Right renal cortex interstitium (tissue), 3 donors: ENCODE measurements around the gene CHRNA7. TPM values are rescaled to one million over a fixed set of nuclear protein-coding genes. Genes with fewer than 3 reads are reported as not detected.
"Not testable (repeated sequence)": the region's sequence is repeated elsewhere in the genome, so short reads cannot be mapped to it uniquely, and the experiment has no call there.

Experiments
- DNase-seq, 3 donors: peaks; one replicate each; pipeline ENCODE4 v3.0.0-alpha.2; 2013; ENCODE audit warnings: low read depth in 3 of 3, low spot score in 2 of 3
- polyA plus RNA-seq, 3 donors: library from polyadenylated mRNA; unstranded; fragments of 120-200 nt; gene quantifications; one replicate each; pipeline ENCODE4 v1.2.1, GENCODE V29; 2013; ENCODE audit not compliant: insufficient read length in 3 of 3

Gene CHRNA7
- polyA plus RNA-seq, 3 donors = 10.3 to 13.1 (median 11.7) TPM

- no peak for DNase-seq
These were observed 89.0 kb downstream of the CHRNA7 start for GRCh38 chr15:32119286-32119685.

- no peak for DNase-seq
These were observed 89.5 kb downstream of the CHRNA7 start for GRCh38 chr15:32119694-32120330.

GRCh38 chr15:32120577-32121383 is 90.5 kb downstream of the CHRNA7 start:
- no peak for DNase-seq

GRCh38 chr15:32121384-32121695 is 91.0 kb downstream of the CHRNA7 start:
- no peak for DNase-seq

GRCh38 chr15:32122013-32122412 is 91.7 kb downstream of the CHRNA7 start:
- DNase-seq = no peak

GRCh38 chr15:32123473-32123872 is 93.2 kb downstream of the CHRNA7 start:
- DNase-seq = no peak

- no peak for DNase-seq
These were observed 94.4 kb downstream of the CHRNA7 start for GRCh38 chr15:32124726-32125125.

- no peak for DNase-seq
These were observed 95.3 kb downstream of the CHRNA7 start for GRCh38 chr15:32125595-32125994.

- DNase-seq = no peak
These were observed 99.5 kb downstream of the CHRNA7 start for GRCh38 chr15:32129815-32130214.

GRCh38 chr15:32130823-32131222 is 100.5 kb downstream of the CHRNA7 start:
- DNase-seq = no peak

- no peak for DNase-seq
These were observed 101.5 kb downstream of the CHRNA7 start for GRCh38 chr15:32131803-32132202.

- no peak for DNase-seq
These were observed 102.5 kb downstream of the CHRNA7 start for GRCh38 chr15:32132859-32133258.

GRCh38 chr15:32134842-32135241 is 104.5 kb downstream of the CHRNA7 start:
- no peak for DNase-seq

GRCh38 chr15:32135335-32135734 is 105.0 kb downstream of the CHRNA7 start:
- no peak for DNase-seq

GRCh38 chr15:32145512-32145911 is 115.2 kb downstream of the CHRNA7 start:
- DNase-seq = not testable (repeated sequence)

- DNase-seq = no peak
These were observed 118.7 kb downstream of the CHRNA7 start for GRCh38 chr15:32148833-32149555.

GRCh38 chr15:32152574-32152973 is 122.3 kb downstream of the CHRNA7 start:
- no peak for DNase-seq

- not testable (repeated sequence) for DNase-seq
These were observed 123.7 kb downstream of the CHRNA7 start for GRCh38 chr15:32153868-32154623.

GRCh38 chr15:32162143-32162542 is 131.8 kb downstream of the CHRNA7 start:
- not testable (repeated sequence) for DNase-seq

GRCh38 chr15:32164065-32164464 is 133.8 kb downstream of the CHRNA7 start:
- DNase-seq = not testable (repeated sequence)

- DNase-seq = not testable (repeated sequence)
These were observed 134.4 kb downstream of the CHRNA7 start for GRCh38 chr15:32164747-32165146.
